ENCODE data around the gene VPS51.
"Not testable (repeated sequence)": the region's sequence is repeated elsewhere in the genome, so short reads cannot be mapped to it uniquely, and the experiment has no call there.

Gene VPS51

GRCh38 chr11:65108469-65109123 lies 12.6 kb downstream of the VPS51 start:
- DNase-seq: no peak

GRCh38 chr11:65109231-65110198 lies 13.5 kb downstream of the VPS51 start:
- DNase-seq: no peak

- peak; percentile 91 for DNase-seq
Measured at GRCh38 chr11:65110354-65110861, 14.4 kb downstream of the VPS51 start.

GRCh38 chr11:65111159-65111743 lies 15.2 kb downstream of the VPS51 start:
- DNase-seq: no peak

- peak; percentile 99 for DNase-seq
Measured at GRCh38 chr11:65111744-65112545, 15.9 kb downstream of the VPS51 start, which contains the start of gene TM7SF2. TSS of gene TM7SF2 (plus strand) at chr11:65111872. CDS start at chr11:65112016, 144 bp downstream.

GRCh38 chr11:65112546-65113360 lies 16.7 kb downstream of the VPS51 start:
- peak; percentile 84 for DNase-seq

- DNase-seq: no peak
Measured at GRCh38 chr11:65113361-65113756, 17.3 kb downstream of the VPS51 start.

- DNase-seq: no peak
Measured at GRCh38 chr11:65113839-65114238, 17.8 kb downstream of the VPS51 start.

- no peak for DNase-seq
Measured at GRCh38 chr11:65114538-65115171, 18.6 kb downstream of the VPS51 start.

- DNase-seq: no peak
Measured at GRCh38 chr11:65115361-65116082, 19.5 kb downstream of the VPS51 start.

GRCh38 chr11:65116370-65117205 lies 20.6 kb downstream of the VPS51 start:
- DNase-seq: peak; percentile 85

- peak; percentile 100 for DNase-seq
Measured at GRCh38 chr11:65117206-65118096, 21.4 kb downstream of the VPS51 start, which contains the start of gene ZNHIT2. TSS of gene ZNHIT2 (minus strand) at chr11:65117701. CDS start at chr11:65117653, 48 bp downstream.

- DNase-seq: no peak
Measured at GRCh38 chr11:65118097-65118837, 22.3 kb downstream of the VPS51 start.

GRCh38 chr11:65118891-65119669 lies 23.1 kb downstream of the VPS51 start:
- DNase-seq: not testable (repeated sequence)

GRCh38 chr11:65119670-65119995 lies 23.6 kb downstream of the VPS51 start:
- DNase-seq: no peak

- DNase-seq: no peak
Measured at GRCh38 chr11:65120831-65121230, 24.8 kb downstream of the VPS51 start.

- peak; percentile 58 for DNase-seq
Measured at GRCh38 chr11:65121447-65121864, 25.4 kb downstream of the VPS51 start.

Data from DMS53 (cell line).